Thoracic aorta endothelial cell (primary cell): ENCODE data around the gene TBC1D1. TPM values are rescaled to one million over a fixed set of nuclear protein-coding genes. Genes with fewer than 3 reads are reported as not detected.

Experiments used
- total RNA-seq: library from RNA; depleted of rRNA; stranded (reverse); fragments of >200 nt; gene quantifications from 2 replicates; pipeline ENCODE4 v1.2.3, GENCODE V29; 2012

TBC1D1 gene, protein sequence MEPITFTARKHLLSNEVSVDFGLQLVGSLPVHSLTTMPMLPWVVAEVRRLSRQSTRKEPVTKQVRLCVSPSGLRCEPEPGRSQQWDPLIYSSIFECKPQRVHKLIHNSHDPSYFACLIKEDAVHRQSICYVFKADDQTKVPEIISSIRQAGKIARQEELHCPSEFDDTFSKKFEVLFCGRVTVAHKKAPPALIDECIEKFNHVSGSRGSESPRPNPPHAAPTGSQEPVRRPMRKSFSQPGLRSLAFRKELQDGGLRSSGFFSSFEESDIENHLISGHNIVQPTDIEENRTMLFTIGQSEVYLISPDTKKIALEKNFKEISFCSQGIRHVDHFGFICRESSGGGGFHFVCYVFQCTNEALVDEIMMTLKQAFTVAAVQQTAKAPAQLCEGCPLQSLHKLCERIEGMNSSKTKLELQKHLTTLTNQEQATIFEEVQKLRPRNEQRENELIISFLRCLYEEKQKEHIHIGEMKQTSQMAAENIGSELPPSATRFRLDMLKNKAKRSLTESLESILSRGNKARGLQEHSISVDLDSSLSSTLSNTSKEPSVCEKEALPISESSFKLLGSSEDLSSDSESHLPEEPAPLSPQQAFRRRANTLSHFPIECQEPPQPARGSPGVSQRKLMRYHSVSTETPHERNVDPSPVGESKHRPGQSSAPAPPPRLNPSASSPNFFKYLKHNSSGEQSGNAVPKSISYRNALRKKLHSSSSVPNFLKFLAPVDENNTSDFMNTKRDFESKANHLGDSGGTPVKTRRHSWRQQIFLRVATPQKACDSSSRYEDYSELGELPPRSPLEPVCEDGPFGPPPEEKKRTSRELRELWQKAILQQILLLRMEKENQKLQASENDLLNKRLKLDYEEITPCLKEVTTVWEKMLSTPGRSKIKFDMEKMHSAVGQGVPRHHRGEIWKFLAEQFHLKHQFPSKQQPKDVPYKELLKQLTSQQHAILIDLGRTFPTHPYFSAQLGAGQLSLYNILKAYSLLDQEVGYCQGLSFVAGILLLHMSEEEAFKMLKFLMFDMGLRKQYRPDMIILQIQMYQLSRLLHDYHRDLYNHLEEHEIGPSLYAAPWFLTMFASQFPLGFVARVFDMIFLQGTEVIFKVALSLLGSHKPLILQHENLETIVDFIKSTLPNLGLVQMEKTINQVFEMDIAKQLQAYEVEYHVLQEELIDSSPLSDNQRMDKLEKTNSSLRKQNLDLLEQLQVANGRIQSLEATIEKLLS (N-terminal part only)
- 101 and 148 TPM in 2 replicates for total RNA-seq

DNA sequence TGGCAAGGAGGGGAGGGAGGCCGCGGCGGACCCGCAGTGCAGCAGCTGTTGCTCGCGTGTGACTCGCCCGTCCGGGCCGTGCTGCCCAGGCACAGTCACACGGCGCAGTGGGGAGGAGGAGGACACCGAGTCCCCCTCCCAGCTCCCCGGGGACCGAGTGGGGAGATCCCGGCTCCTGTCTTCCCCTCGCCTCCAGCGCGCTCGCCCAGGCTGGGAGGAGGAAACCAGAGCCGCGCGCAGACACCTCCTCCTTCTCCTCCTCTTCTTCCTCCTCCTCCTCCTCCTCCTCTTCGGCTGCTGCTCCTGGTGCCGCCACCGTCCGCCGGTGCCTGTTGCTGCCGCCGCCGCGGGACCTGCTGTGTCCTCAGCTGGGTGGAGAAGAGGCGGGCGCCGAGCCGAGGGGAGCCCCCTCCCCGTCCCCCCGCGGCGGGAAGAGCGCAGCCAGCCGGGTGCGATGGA lies at the start of gene TBC1D1:
Gene TBC1D1, plus strand, starts transcription at position 284 of the 459 bp plus-strand sequence. CDS start 11,012 bp downstream, outside the sequence.

DNA sequence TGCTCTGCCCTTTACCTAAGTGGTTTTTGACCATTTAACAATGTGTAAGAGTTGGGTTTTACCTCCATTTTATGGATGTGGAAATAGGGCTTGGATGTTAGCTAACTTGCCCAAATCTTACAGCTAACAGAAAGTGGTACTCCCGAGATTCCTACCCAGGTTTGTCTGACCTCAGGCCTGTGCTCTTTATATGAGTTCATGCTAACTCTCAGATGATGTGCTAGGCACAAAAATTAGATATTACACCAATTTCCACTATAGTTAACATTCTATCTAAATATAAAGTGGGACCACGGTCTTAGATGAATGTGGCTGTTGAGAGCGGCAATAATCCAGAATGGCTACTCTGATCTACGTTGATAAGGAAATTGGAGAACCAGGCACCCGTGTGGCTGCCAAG lies 69.2 kb downstream of the TBC1D1 start, which contains the start of gene PTTG2:
Gene PTTG2, plus strand, starts transcription at position 301 of the 400 bp plus-strand sequence. Its CDS starts 37 bp downstream, at position 338.

Other genes with a start within 250 kb of the TBC1D1 start
- gene RELL1, start 204.7 kb upstream of the TBC1D1 start, total RNA-seq, result 206 and 228 TPM in 2 replicates
- 68.1 and 99.2 TPM in 2 replicates for gene PGM2, start 64.4 kb upstream of the TBC1D1 start, total RNA-seq
- not detected in 2 replicates for gene PTTG2, start 69.3 kb downstream of the TBC1D1 start, total RNA-seq